GM12864 (cell line): ENCODE data around the gene ERCC2.
A peak's percentile ranks its signal among the peaks of the same experiment; 100 is the strongest.
"Not testable (repeated sequence)": the region's sequence is repeated elsewhere in the genome, so short reads cannot be mapped to it uniquely, and the experiment has no call there.

Experiments
- DNase-seq: peaks from one replicate; pipeline ENCODE4 v3.0.0-alpha.2; 2011; ENCODE audit warnings: low read depth
- H3K4me3 ChIP-seq: 2 replicates; pipeline ENCODE4 v1.5.1; 2011; ENCODE audit warnings: mild to moderate bottlenecking, low read depth, low read length, control low read depth
- CTCF ChIP-seq: IDR thresholded peaks from 2 replicates; pipeline ENCODE4 v1.5.1; 2011; ENCODE audit warnings: low read depth, mild to moderate bottlenecking, moderate library complexity, low read length, control low read depth, inconsistent platforms; ENCODE audit errors: missing control alignments

Gene ERCC2

GRCh38 chr19:45409557-45409920 is 39.2 kb upstream of the ERCC2 start:
- no peak for DNase-seq
- H3K4me3 ChIP-seq: no peak overlapping the region
- TF ChIP-seq CTCF: no peak

DNA sequence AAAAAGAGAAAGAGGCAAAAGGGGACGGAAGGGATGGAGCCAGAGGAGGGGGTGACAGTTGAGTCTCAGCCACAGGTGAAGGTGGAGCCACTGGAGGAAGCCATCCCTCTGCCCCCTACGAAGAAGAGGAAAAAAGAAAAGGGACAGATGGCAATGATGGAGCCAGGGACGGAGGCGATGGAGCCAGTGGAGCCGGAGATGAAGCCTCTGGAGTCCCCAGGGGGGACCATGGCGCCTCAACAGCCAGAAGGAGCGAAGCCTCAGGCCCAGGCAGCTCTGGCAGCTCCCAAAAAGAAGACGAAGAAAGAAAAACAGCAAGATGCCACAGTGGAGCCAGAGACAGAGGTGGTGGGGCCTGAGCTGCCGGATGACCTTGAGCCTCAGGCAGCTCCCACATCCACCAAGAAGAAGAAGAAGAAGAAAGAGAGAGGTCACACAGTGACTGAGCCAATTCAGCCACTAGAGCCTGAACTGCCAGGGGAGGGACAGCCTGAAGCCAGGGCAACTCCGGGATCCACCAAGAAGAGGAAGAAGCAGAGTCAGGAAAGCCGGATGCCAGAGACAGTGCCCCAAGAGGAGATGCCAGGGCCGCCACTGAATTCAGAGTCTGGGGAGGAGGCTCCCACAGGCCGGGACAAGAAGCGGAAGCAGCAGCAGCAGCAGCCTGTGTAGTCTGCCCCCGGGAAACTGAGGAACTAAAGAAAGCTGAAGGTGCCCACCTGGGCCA is 38.6 kb upstream of the ERCC2 start:
- no peak for TF ChIP-seq CTCF
- H3K4me3 ChIP-seq: no peak overlapping the region
- DNase-seq: no peak

- no peak overlapping the region for H3K4me3 ChIP-seq
- DNase-seq: no peak
- TF ChIP-seq CTCF: no peak
These were observed 37.7 kb upstream of the ERCC2 start for GRCh38 chr19:45408121-45408520.

- H3K4me3 ChIP-seq: peak overlapping the region; percentile 76; the same call in 1 of the 2 replicates
- DNase-seq: not testable (repeated sequence)
These were observed 37.2 kb upstream of the ERCC2 start for GRCh38 chr19:45407585-45407984.

DNA sequence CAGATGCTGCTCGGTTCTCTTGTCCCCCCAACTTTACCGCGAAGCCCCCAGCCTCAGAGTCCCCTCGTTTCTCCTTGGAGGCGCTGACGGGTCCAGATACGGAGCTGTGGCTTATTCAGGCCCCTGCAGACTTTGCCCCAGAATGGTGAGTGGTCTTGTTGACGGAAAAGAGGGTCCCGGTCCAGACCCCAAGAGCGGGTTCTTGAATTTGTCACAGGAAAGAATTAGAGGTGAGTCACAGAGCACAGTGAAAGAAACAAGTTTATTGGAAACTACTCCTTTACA is 36.7 kb upstream of the ERCC2 start:
- peak overlapping the region; percentile 76 for H3K4me3 ChIP-seq
- no peak for DNase-seq
- no peak for TF ChIP-seq CTCF

DNA sequence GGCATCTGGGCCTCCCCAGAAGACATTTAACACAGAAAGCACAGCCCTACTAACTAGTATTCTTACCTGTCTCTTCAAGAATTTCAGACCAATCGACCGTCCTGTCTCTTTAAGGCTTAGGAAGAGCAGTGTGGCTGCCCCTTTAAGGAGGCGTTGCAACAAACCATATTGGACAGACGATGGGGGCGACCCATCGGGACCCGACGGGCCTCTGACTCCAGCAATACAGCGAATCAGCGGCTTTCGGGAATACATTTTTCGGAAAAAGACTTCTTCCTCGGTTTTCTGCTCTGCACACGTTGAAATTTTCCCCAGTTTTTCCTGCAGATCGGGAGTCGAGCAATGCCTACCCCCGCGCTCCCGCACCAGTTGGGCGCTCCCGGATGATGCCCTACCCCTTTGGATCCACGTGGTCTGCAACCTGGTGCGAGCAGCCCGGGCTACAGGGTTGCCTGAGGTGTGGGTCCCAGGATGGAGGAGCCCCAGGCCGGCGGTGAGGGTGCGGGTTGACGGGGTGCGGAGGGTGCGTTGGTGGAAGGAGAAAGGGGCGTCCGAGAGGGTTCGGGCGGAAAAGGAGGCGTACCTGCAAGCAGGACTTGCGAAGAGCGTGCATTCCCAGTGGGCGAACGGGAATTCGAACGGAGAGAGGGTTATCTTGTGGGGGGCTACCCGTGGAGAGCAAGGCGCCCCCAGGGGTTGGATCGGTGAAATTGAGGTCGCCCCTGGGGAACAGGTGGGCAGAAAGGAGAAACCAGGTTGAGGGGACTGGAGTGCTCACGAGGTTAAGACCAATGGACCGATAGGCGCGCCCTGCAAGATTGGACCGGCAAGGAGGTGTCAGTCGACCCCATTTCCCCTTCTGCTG is 36.1 kb upstream of the ERCC2 start, which contains the start of gene POLR1G:
POLR1G (plus strand) TSS at position 419 of the 865 bp plus-strand sequence; CDS start at position 472, 53 bp downstream.
- peak within 1 kb of the TSS; percentile 76 for H3K4me3 ChIP-seq
- no peak for TF ChIP-seq CTCF
- peak; percentile 69 for DNase-seq

GRCh38 chr19:45405435-45406225 is 35.3 kb upstream of the ERCC2 start:
- peak overlapping the region; percentile 76 for H3K4me3 ChIP-seq
- peak; percentile 49 for DNase-seq
- TF ChIP-seq CTCF: no peak
